Epithelial cell of prostate (primary cell): ENCODE measurements around the gene LCP2.

ENCODE experiments used
- DNase-seq: peaks from one replicate; pipeline ENCODE4 v3.0.0-alpha.2; 2011; ENCODE audit warnings: low read depth, low spot score
- H3K27ac ChIP-seq: fragments of 450-650 bp; 2 replicates; pipeline ENCODE4 v1.5.1; 2017; ENCODE audit warnings: mild to moderate bottlenecking

The LCP2 gene

GRCh38 chr5:170317499-170317898, 19.9 kb upstream of the LCP2 start:
- no peak overlapping the region for H3K27ac ChIP-seq
- no peak for DNase-seq

GRCh38 chr5:170316937-170317336, 19.4 kb upstream of the LCP2 start:
- no peak for DNase-seq
- H3K27ac ChIP-seq: no peak overlapping the region

GRCh38 chr5:170315154-170315553, 17.6 kb upstream of the LCP2 start:
- no peak for DNase-seq
- no peak overlapping the region for H3K27ac ChIP-seq

GRCh38 chr5:170314541-170315095, 17.0 kb upstream of the LCP2 start:
- no peak overlapping the region for H3K27ac ChIP-seq
- no peak for DNase-seq

- H3K27ac ChIP-seq: no peak overlapping the region
- DNase-seq: no peak
Observed at GRCh38 chr5:170313816-170314215, 16.2 kb upstream of the LCP2 start.

- DNase-seq: no peak
- H3K27ac ChIP-seq: no peak overlapping the region
Observed at GRCh38 chr5:170313344-170313743, 15.8 kb upstream of the LCP2 start.

- peak; percentile 53 for DNase-seq
- no peak overlapping the region for H3K27ac ChIP-seq
Observed at GRCh38 chr5:170312666-170313065, 15.1 kb upstream of the LCP2 start.

DNA sequence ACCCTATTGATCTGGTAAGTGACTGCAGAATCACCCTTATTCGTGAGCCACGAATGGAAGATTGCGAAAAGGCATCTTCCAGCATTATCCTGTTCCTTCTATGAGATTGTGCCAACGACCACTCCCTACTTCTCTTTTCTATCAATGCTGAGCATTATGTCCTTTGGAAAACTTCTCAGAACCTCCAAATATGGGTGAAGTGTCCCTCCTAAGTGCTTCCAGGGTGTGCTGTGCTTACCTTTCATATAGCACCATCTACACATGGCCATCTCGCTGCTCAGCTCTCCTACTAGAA, 14.7 kb upstream of the LCP2 start:
- no peak overlapping the region for H3K27ac ChIP-seq
- no peak for DNase-seq

GRCh38 chr5:170311511-170312300, 14.1 kb upstream of the LCP2 start:
- no peak for DNase-seq
- no peak overlapping the region for H3K27ac ChIP-seq

DNA sequence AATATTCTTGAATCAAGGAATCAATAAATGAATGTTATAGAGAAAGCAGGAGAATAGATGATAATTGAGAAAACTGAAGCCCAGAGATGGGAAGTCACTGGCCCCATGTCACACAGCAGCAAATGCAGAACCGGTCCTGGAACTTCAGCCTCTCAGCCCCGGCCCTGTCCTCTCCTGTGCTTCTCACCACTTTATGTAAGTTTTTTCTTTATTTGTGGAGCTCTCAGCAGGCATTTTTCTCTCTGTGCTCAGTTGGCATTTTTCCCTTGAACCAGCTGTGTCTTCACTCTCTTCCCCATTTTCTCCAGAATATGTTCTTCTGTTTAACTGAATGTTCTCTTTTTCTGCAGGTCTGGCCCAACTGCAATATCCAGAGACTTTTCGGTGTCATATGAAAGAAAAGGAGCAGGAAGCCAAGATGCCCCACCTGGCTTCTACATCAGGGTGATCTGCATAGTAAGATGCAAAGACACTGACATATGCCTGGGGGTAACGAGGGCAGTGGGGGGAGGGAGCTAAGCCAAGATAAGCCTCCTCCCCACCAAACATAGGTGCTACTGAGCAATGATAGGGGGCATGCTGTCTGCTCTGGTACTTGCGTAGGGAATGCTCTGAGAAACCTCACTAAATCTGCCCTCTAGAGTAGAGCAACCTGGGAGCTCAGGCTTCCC, 12.8 kb upstream of the LCP2 start:
- H3K27ac ChIP-seq: no peak overlapping the region
- no peak for DNase-seq

DNA sequence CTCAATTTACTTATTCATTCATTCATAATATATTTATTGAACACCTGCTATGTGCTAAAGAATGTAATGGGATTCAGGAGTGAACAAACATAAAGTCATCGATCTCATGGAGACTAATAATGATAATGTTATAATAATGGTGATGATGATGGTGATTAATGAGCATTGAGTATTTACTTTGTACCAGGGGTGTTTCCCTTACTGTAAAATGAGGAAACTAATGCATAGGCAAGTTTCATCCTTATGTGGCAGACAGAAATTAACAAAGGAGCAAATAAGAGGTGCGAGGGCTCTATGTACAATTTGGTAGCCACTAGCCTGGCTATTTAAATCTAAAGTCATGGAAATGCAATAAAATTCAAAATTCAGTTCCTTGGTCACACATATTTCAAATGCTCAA, 11.1 kb upstream of the LCP2 start:
- no peak for DNase-seq
- no peak overlapping the region for H3K27ac ChIP-seq

DNA sequence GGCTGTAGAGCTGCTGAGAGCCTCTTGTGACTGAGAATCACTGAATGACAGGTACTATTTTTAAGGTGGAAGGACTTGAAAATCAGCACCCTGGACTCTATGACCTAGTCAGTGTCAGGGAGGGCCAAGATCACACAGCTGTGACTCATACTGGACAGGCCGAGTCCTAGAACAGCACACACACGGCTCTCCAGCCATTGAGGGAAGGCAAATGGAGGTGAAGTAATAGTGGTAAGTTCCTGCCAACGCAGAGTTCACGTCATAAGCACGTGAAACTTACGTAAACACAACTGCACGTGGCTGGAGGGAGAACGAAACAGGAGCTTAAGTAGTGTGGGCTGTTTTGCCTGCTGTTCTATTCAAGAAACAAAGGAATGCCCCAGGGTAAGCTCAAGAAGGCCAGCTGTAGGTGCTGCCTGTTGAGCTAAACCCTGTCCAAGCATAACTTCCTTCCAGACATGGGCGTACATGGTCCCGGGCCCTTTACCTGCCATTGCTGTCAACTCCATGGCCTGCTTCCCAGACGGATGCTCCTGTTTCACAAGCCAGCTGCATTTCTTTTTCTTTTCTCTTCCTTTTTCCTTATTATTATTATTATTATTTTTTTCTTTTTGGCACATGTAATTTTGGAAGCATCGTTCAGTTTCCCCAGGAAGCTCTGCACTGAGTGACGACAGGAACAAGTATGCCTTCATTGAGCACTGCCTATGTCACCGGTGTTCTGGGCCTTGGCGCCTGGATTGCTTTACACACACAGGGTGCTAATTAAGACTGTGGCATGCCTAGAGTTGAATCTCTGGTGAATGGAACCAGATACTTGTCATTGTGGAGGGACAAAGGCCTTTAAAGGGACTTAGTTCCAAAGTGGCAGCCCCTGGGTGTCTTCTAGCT, 10.2 kb upstream of the LCP2 start:
- DNase-seq: peak; percentile 90
- peak overlapping the region; percentile 15 for H3K27ac ChIP-seq

GRCh38 chr5:170306381-170306831, 8.8 kb upstream of the LCP2 start:
- no peak for DNase-seq
- no peak overlapping the region for H3K27ac ChIP-seq

DNA sequence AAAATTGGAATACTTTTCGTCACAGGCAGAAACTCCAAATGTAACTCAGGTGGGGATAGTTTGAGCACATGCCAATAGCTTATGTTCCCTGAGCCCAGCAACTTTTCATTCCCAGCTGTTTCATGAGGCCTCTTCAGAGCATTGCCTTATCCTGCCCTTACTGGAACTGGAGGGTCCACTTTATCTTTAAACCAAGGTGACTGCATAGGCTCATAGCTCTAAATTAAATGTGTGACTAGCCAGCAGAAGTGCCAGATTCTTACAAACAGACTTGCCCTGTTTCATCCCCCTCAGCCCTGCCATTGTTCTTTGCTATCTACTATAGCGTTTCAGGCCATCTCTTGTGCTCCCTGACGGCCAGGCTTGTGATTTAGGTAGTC, 8.1 kb upstream of the LCP2 start:
- H3K27ac ChIP-seq: no peak overlapping the region
- DNase-seq: no peak

DNA sequence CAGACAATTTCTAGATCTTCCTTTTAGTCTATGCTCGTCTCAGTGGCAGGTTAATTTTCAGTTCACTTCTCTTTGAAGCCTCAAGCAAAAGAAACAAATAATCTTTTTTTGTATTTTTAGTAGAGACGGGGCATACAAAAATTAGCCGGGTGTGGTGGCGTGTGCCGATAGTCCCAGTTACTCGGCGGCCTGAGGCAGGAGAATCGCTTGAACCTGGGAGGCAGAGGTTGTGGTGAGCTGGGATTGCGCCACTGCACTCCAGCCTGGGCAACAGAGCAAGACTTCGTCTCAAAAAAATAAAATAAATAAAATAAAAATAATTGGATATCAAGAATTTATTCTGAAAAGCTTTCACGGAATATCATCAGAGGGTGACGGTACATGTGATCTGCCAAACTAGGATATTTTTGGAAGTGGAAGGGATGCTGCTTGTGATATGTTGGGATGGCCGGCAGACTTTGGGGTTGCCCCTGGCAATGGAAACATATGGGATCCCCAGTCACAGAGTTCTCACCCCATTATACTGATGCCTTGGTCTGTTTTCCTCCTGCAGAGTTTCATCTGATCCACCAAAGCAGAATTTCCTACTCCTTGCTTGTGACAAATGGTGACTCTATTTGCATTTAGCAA, 7.6 kb upstream of the LCP2 start:
- H3K27ac ChIP-seq: no peak overlapping the region
- DNase-seq: no peak

GRCh38 chr5:170303549-170303948, 6.0 kb upstream of the LCP2 start:
- no peak for DNase-seq

DNA sequence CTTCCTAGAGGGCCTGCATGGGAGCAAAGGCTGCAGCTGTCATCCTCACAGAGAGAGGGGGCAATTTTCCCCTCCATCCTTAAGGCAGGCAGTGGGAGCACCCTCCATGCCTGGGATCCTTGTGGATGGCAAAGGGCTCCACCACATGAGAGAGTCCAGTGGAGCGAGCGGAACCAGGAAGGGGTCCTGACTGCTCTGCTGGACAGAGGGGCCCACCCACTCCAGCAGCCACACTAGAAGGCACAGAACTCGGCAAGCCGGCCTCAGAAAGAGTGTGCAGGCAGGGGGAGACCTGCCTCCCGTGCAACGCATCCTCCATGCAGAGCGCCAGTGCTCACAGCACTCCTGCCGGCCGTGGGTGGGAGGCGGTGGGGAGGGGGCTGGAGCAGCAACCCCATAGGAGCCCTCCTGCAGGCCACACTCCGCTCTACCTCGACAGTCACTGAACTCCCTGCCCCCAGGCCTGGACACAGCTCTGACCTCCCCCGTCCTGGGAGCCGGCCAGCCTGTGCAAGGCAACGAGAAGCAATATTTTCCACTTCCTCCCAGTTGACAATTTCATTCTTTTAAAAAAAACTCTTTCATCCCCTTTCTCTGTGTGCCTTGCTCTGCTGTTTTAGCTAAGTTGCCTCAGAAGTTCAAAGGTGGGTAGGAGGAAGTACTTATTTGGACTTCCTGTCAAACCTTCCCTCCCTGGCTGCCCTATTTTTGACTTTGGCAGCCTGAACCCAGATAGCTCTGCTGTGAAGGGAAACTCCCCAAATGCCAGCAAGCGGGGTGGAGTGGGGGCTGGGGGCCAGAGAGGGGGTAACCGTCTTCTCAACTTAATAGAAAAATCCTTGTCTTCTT, 5.3 kb upstream of the LCP2 start:
- H3K27ac ChIP-seq: no peak overlapping the region
- no peak for DNase-seq

More at GRCh38 chr5:170303549-170303948, 6.0 kb upstream of the LCP2 start:
- no peak overlapping the region for H3K27ac ChIP-seq

DNA sequence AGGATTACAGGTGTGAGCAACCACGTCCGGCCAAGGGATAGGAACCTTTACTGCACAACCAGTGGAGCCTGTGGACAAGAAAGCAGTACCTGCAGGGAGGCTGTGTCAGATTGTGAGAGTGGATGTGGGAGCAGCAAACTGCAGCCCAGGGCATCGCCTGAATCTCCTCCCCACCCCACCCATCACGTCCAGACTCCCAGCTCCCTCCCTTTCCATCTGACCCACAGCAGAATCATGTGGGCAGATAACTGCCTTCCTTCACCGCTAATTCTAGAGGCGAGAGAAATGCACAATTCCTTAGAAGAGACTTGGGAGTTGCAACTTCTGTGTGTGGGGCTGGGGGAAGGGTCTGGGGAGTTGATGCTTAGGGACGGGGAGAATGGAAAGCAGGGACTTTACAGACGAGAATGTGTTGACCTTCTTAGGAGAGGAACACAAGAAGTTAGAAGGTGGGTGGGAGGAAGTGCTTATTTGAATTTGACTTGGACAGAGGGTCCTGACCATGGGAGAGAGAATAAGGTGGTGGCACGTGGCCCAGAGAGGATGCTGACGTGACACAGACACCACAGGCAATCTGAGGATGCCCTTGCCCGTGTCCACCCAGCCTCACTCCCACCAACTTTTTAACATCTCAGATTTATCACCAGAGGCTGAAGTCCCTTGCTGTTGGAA, 4.5 kb upstream of the LCP2 start:
- no peak overlapping the region for H3K27ac ChIP-seq
- no peak for DNase-seq

DNA sequence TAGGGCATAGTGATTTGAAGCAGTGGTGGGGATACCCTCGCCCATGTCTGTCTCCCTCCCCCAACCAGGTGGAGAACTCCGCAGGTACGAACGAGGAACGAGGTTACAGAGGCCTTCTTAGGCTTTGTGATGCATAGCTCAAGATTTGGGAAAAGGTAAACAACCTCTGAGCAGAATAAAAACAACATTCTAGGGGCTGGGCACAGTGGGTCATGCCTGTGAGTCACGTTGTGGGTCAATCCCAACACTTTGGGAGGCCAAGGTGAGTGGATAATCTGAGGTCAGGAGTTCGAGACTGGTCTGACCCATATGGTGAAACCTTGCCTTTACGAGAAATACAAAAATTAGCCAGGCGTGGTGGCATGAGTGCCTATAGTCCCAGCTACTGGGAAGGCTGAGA, 3.6 kb upstream of the LCP2 start:
- no peak for DNase-seq
- H3K27ac ChIP-seq: no peak overlapping the region
